H1 (cell line): ENCODE data around the gene SRI.

ENCODE experiments used
- CBX8 ChIP-seq: fragments of 300-800, 300-1000 bp; sonication (generic); IDR thresholded peaks from 2 replicates; pipeline ENCODE4 v1.7.1; 2016; ENCODE audit warnings: low read depth, low read length, borderline replicate concordance
- CHD2 ChIP-seq: IDR thresholded peaks from 2 replicates; pipeline ENCODE4 v1.6.1; 2012; ENCODE audit warnings: low read length, improper control_type of control experiment
- CTCF ChIP-seq, 3 experiments: IDR thresholded peaks; 1 replicate in 2 of 3; 2 replicates in 1 of 3; pipeline versions ENCODE4 v1.5.1 to v1.6.1; 2011; ENCODE audit warnings: low read length in 3 of 3, mild to moderate bottlenecking in 3 of 3, inconsistent platforms in 2 of 3, low read depth in 1 of 3, moderate library complexity in 1 of 3; ENCODE audit not compliant: insufficient read depth in 1 of 3; ENCODE audit errors: control extremely low read depth in 1 of 3
- EP300 ChIP-seq, 2 experiments: IDR thresholded peaks; 1 replicate in 1 of 2; 2 replicates in 1 of 2; pipeline ENCODE4 v1.6.1; 2011 to 2012; ENCODE audit warnings: low read depth in 2 of 2, low read length in 2 of 2, mild to moderate bottlenecking in 2 of 2, borderline replicate concordance in 1 of 2, inconsistent platforms in 1 of 2, moderate library complexity in 1 of 2
- EZH2 ChIP-seq: fragments of 200-600 bp; sonication (generic); IDR thresholded peaks from 2 replicates; pipeline ENCODE4 v1.7.1; 2012; ENCODE audit warnings: low read depth, mild to moderate bottlenecking, moderate library complexity, low read length, inconsistent platforms; ENCODE audit not compliant: severe bottlenecking
- JUND ChIP-seq: IDR thresholded peaks from 2 replicates; pipeline ENCODE4 v1.6.1; 2011; ENCODE audit warnings: mild to moderate bottlenecking, improper control_type of control experiment, low read length
- POLR2A ChIP-seq, 2 experiments: IDR thresholded peaks; 1 replicate in 1 of 2; 2 replicates in 1 of 2; pipeline ENCODE4 v1.6.1; 2011; ENCODE audit warnings: low read depth in 2 of 2, low read length in 2 of 2, mild to moderate bottlenecking in 2 of 2; ENCODE audit errors: control extremely low read depth in 1 of 2
- POLR2AphosphoS5 ChIP-seq: IDR thresholded peaks from 2 replicates; pipeline ENCODE4 v1.6.1; 2011; ENCODE audit warnings: low read depth, low read length
- RAD21 ChIP-seq, 2 experiments: IDR thresholded peaks in 1 of 2; conservative IDR thresholded peaks in 1 of 2; 2 replicates each; pipeline ENCODE4 v1.6.1; 2011; ENCODE audit warnings: low read depth in 2 of 2, low read length in 2 of 2, improper control_type of control experiment in 1 of 2, inconsistent platforms in 1 of 2, mild to moderate bottlenecking in 1 of 2, moderate library complexity in 1 of 2
- RFX5 ChIP-seq: IDR thresholded peaks from 2 replicates; pipeline ENCODE4 v1.6.1; 2011; ENCODE audit warnings: low read depth, low read length, improper control_type of control experiment, borderline replicate concordance
- SIN3A ChIP-seq, 2 experiments: IDR thresholded peaks in 1 of 2; conservative IDR thresholded peaks in 1 of 2; 2 replicates each; pipeline ENCODE4 v1.6.1; 2011 to 2012; ENCODE audit warnings: low read length in 2 of 2, improper control_type of control experiment in 1 of 2, low read depth in 1 of 2, mild to moderate bottlenecking in 1 of 2
- SIRT6 ChIP-seq: IDR thresholded peaks from one replicate; pipeline ENCODE4 v1.7.1; 2012; ENCODE audit warnings: low read length, inconsistent platforms
- YY1 ChIP-seq: IDR thresholded peaks from 2 replicates; pipeline ENCODE4 v1.6.1; 2011; ENCODE audit warnings: low read depth, mild to moderate bottlenecking, low read length
- ZNF274 ChIP-seq: IDR thresholded peaks from 2 replicates; pipeline ENCODE4 v1.7.0; 2012; ENCODE audit warnings: low read length, borderline replicate concordance; ENCODE audit errors: extremely low read depth

GRCh38 chr7:88200789-88201188, 19.0 kb downstream of the SRI start:
- TF ChIP-seq CTCF (IDR thresholded peaks at IDR 0.05; ENCODE audit: control extremely low read depth in 1 of 3, insufficient read depth in 1 of 3, low read depth in 1 of 3, low read length in 3 of 3) (0 out of 4 replicates have a peak, but pooled peaks of 1 of the 3 experiments have one; percentile 5), CBX8 (no peak), SIN3A (conservative IDR thresholded peaks at IDR 0.05 in 1 of 2, IDR thresholded peaks at IDR 0.05 in 1 of 2; ENCODE audit: low read depth in 1 of 2, low read length in 2 of 2) (no peak), POLR2AphosphoS5 (0 out of 2 replicates have a peak, but pooled peaks have one; percentile 23), ZNF274 (no peak), POLR2A (IDR thresholded peaks at IDR 0.05; ENCODE audit: control extremely low read depth in 1 of 2, low read depth in 2 of 2, low read length in 2 of 2) (no peak), SIRT6 (no peak), RAD21 (IDR thresholded peaks at IDR 0.05 in 1 of 2, conservative IDR thresholded peaks at IDR 0.05 in 1 of 2; ENCODE audit: low read depth in 2 of 2, low read length in 2 of 2) (no peak), JUND (no peak), EZH2 (no peak), CHD2 (no peak), EP300 (IDR thresholded peaks at IDR 0.05; ENCODE audit: borderline replicate concordance in 1 of 2, low read depth in 2 of 2, low read length in 2 of 2) (peak in 1 of 2 experiments; percentile 70; a peak in 1 of 3 replicates), YY1 (0 out of 2 replicates have a peak, but pooled peaks have one; percentile 40), RFX5 (no peak)
